ENCODE results near the gene CARS1. TPM values are rescaled to one million over a fixed set of nuclear protein-coding genes. Genes with fewer than 3 reads are reported as not detected.

Gene CARS1
- total and polyA plus RNA-seq, 9 of the 15 experiments (the other 6 are each of a cell fraction or from before 2014, with no cell fraction given), result 14.4 to 106 (median 73.6) TPM

GRCh38 chr11:3087373-3087772, 30.1 kb upstream of the CARS1 start:
- intact Hi-C loops (cut with micrococcal nuclease), result no loop called here
- FAIRE-seq, result no peak
- CTCF ChIA-PET (ENCODE audit: low intra/inter-chr PET ratio), result no interaction called here
- TF ChIP-seq RBM39 (optimal IDR thresholded peaks at IDR 0.05; ENCODE audit: low read depth, low read length) (no peak), GATAD2A (IDR thresholded peaks at IDR 0.05) (no peak), POLR3A (IDR thresholded peaks at IDR 0.05; ENCODE audit: borderline replicate concordance, extremely low read depth, insufficient read depth, insufficient read length) (no peak), EGR1 (conservative IDR thresholded peaks at IDR 0.05) (no peak), ZBTB40 (IDR thresholded peaks at IDR 0.05) (no peak), ZBTB40 (CRISPR knock-in tag; IDR thresholded peaks at IDR 0.05) (no peak), SP1 (CRISPR knock-in tag; IDR thresholded peaks at IDR 0.05) (no peak), E2F4 (CRISPR knock-in tag; IDR thresholded peaks at IDR 0.05; ENCODE audit: low read depth) (no peak), RBM25 (IDR thresholded peaks at IDR 0.05; ENCODE audit: low read depth, low read length, severe bottlenecking) (no peak), TRIM25 (IDR thresholded peaks at IDR 0.05; ENCODE audit: borderline replicate concordance) (no peak), FIP1L1 (IDR thresholded peaks at IDR 0.05; ENCODE audit: low read depth, low read length, poor library complexity, severe bottlenecking) (no peak)

More at GRCh38 chr11:3087373-3087772, 30.1 kb upstream of the CARS1 start:
- no peak for DNase-seq (ENCODE audit: extremely low read depth in 1 of 4, low spot score in 3 of 4)
- Histone ChIP-seq H3K27ac (ENCODE audit: extremely low read depth, low read depth, low read length) (no peak overlapping the region), H3K4me3 (no peak overlapping the region), H3K36me3 (ENCODE audit: control insufficient read depth, insufficient read depth, low read length) (no peaks in the 10 kb centered on the region), H3K27me3 (ENCODE audit: control insufficient read depth in 2 of 2, insufficient read depth in 2 of 2, low read length in 2 of 2) (peaks cover 0 to 18% of the 10 kb centered on the region in 2 experiments; a peak in 2 of 5 replicates), H4K20me1 (replicated peaks; ENCODE audit: control insufficient read depth, insufficient read depth, low read length) (peaks cover 10% of the 10 kb centered on the region; the same call in 1 of the 2 replicates), H3K4me2 (ENCODE audit: insufficient read depth, low read length) (no peak overlapping the region), H3K9me1 (ENCODE audit: control insufficient read depth, insufficient read depth, low read length) (no peaks in the 10 kb centered on the region), H3K9ac (ENCODE audit: insufficient read depth in 1 of 2, low read depth in 2 of 2, low read length in 2 of 2) (no peak overlapping the region), H2AFZ (ENCODE audit: low read depth, low read length) (no peak overlapping the region), H3K4me1 (replicated peaks in 1 of 2; ENCODE audit: control insufficient read depth in 2 of 2, insufficient read depth in 2 of 2, low read length in 2 of 2) (peaks cover 0 to 38% of the 10 kb centered on the region in 2 experiments; a peak in 2 of 5 replicates), H3K9me3 (replicated peaks; ENCODE audit: control insufficient read depth, insufficient read depth, low read depth, low read length) (no peaks in the 10 kb centered on the region), H3K79me2 (ENCODE audit: control insufficient read depth, insufficient read depth, low read length) (no peaks in the 10 kb centered on the region)
- WGBS (ENCODE audit: insufficient coverage, low coverage, missing lambda C conversion rate), result 35% methylated on average over 7 of the region's 11 CpGs
- ATAC-seq, result no peak
- no TSS peak for BruUV-seq (replicated peaks)
- in situ Hi-C loops (cut with MboI), result no loop called here
- POLR2A ChIA-PET, result interaction anchor here (0.6 kb wide), 1 partner anchor 1817 kb away, joined by 3 read pairs; no protein-coding TSS in a partner anchor
